Memory B cell (primary cell): ENCODE measurements around the gene PLGRKT.
"Not testable (repeated sequence)": the region's sequence is repeated elsewhere in the genome, so short reads cannot be mapped to it uniquely, and the experiment has no call there.

Experiments
- ATAC-seq: fragments of 150-1000 bp; cut with Tn5 transposase; 2 replicates; pipeline ENCODE4 v1.10.0; 2021; ENCODE audit warnings: low read depth, mild to moderate bottlenecking, moderate library complexity
- DNase-seq, 2 donors: peaks; one replicate each; pipeline ENCODE4 v3.0.0; 2022; ENCODE audit warnings: low spot score in 2 of 2
- H3K27ac Mint-ChIP-seq: one replicate; pipeline ENCODE4 v1.8.0; 2022; ENCODE audit warnings: mild to moderate bottlenecking, moderate library complexity, mixed read lengths
- H3K27me3 Mint-ChIP-seq: one replicate; pipeline ENCODE4 v1.8.0; 2022; ENCODE audit warnings: mixed read lengths
- H3K36me3 Mint-ChIP-seq: one replicate; pipeline ENCODE4 v1.8.0; 2022; ENCODE audit warnings: mild to moderate bottlenecking, mixed read lengths
- H3K4me1 Mint-ChIP-seq: one replicate; pipeline ENCODE4 v1.8.0; 2022; ENCODE audit warnings: mixed read lengths
- H3K4me3 Mint-ChIP-seq: one replicate; pipeline ENCODE4 v1.8.0; 2022; ENCODE audit warnings: mild to moderate bottlenecking, moderate library complexity, mixed read lengths
- H3K9me3 Mint-ChIP-seq: one replicate; pipeline ENCODE4 v1.8.0; 2022; ENCODE audit warnings: mixed read lengths

PLGRKT gene

DNA sequence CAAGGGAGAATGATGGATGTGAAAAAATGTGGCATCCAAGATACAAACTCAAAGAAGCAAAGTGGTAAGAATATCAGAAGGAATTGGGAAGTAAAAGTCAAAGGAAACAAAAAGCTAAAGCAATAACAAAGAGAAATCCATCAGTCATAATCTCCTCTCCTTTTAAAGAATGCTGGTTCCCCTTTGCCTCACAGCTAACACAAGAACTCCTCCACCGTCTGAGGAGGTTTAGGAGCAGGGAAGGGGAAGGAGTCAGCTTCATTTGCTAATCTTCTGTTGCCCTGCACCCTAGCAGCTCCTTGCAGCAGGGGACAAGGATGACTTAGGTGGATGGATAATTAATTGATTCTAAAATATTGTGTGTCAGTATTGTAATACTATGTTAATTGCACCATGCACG, 29.0 kb upstream of the PLGRKT start:
- Mint-ChIP-seq H3K27ac (peak overlapping the region; percentile 30), H3K4me1 (peaks cover 9% of the 10 kb centered on the region), H3K36me3 (peaks cover 32% of the 10 kb centered on the region)

GRCh38 chr9:5466005-5466404, 28.3 kb upstream of the PLGRKT start:
- H3K27me3 Mint-ChIP-seq = no peaks in the 10 kb centered on the region
- H3K4me1 Mint-ChIP-seq = peaks cover 9% of the 10 kb centered on the region
- peaks cover 3% of the 10 kb centered on the region for H3K9me3 Mint-ChIP-seq
- no peak overlapping the region for H3K4me3 Mint-ChIP-seq
- peaks cover 32% of the 10 kb centered on the region for H3K36me3 Mint-ChIP-seq
- ATAC-seq (no peak), DNase-seq (no peak)
- H3K27ac Mint-ChIP-seq = no peak overlapping the region

More for the DNA sequence above, 29.0 kb upstream of the PLGRKT start:
- peaks cover 3% of the 10 kb centered on the region for H3K9me3 Mint-ChIP-seq
- ATAC-seq (no peak), DNase-seq (no peak)
- no peak overlapping the region for H3K4me3 Mint-ChIP-seq
- no peaks in the 10 kb centered on the region for H3K27me3 Mint-ChIP-seq

GRCh38 chr9:5464831-5465330, 27.2 kb upstream of the PLGRKT start:
- peak; percentile 72 for ATAC-seq
- Mint-ChIP-seq H3K36me3 (peaks cover 32% of the 10 kb centered on the region), H3K4me1 (peaks cover 12% of the 10 kb centered on the region)
- not testable (repeated sequence) for H3K4me3 Mint-ChIP-seq, DNase-seq, H3K27ac Mint-ChIP-seq, H3K27me3 Mint-ChIP-seq, H3K9me3 Mint-ChIP-seq

- no peak for DNase-seq
- Mint-ChIP-seq H3K4me1 (peaks cover 20% of the 10 kb centered on the region), H3K9me3 (peaks cover under 1% of the 10 kb centered on the region), H3K4me3 (no peak overlapping the region), H3K36me3 (peaks cover 22% of the 10 kb centered on the region), H3K27ac (peak overlapping the region; percentile 52), H3K27me3 (no peaks in the 10 kb centered on the region)
- ATAC-seq = no peak
Observed at GRCh38 chr9:5460157-5460556, 22.4 kb upstream of the PLGRKT start.

DNA sequence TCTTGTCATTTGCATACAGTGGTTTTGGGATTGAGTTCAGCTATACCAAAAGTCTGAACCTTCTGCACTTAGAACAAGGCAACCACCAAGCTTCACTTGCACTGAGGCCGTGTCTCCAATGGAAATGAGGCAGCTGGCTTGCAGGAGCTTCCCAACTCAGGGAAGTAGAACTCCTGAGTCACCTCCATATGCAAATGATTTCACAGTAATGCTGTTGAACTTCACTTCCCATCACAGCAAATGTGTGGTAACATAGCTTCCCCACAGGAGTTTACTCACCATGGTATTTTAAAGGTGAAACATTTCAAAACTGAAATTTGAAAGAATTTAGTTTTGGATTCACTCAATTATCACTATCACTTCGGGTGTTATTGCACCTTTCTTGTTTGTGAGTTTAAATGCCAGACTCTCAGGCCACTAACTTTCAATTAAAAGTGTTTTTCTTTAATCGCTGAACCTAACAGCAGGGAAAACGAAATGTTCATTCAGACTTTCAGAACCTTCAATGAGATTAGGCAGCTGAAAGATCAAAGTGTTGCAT, 21.6 kb upstream of the PLGRKT start:
- Mint-ChIP-seq H3K9me3 (no peaks in the 10 kb centered on the region), H3K4me3 (no peak overlapping the region), H3K4me1 (peaks cover 25% of the 10 kb centered on the region), H3K27ac (peak overlapping the region; percentile 52), H3K36me3 (peaks cover 21% of the 10 kb centered on the region), H3K27me3 (no peaks in the 10 kb centered on the region)
- ATAC-seq (no peak), DNase-seq (no peak)

GRCh38 chr9:5455181-5455580, 17.5 kb upstream of the PLGRKT start:
- Mint-ChIP-seq H3K4me1 (peaks cover 40% of the 10 kb centered on the region), H3K9me3 (no peaks in the 10 kb centered on the region), H3K27ac (peak overlapping the region; percentile 83), H3K36me3 (peaks cover 6% of the 10 kb centered on the region), H3K4me3 (peak overlapping the region; percentile 63), H3K27me3 (no peaks in the 10 kb centered on the region)
- DNase-seq = no peak
- peak; percentile 21 for ATAC-seq

GRCh38 chr9:5453673-5454072, 15.9 kb upstream of the PLGRKT start:
- H3K27me3 Mint-ChIP-seq = no peaks in the 10 kb centered on the region
- no peak for DNase-seq
- H3K4me3 Mint-ChIP-seq = no peak overlapping the region
- peaks cover 34% of the 10 kb centered on the region for H3K4me1 Mint-ChIP-seq
- ATAC-seq = peak; percentile 17
- peak overlapping the region; percentile 83 for H3K27ac Mint-ChIP-seq
- H3K9me3 Mint-ChIP-seq = no peaks in the 10 kb centered on the region
- H3K36me3 Mint-ChIP-seq = peaks cover 4% of the 10 kb centered on the region

DNA sequence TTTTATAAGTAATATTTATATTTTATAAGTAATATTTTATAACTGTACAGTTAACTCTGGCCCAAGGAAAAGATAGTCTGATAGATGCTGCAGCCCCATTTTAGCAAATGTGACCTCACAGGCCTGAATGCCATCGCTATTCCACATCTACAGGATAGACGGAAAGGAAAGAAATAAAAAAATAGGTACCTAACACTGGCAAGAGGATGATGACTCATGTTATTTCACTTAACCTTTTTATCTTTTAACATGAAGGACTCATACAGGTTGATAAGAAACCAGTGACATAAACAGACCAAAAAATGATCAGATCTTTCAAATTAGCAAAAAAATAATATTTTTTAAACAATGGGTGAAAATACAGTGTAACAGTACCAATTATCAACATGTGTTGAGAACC, 15.3 kb upstream of the PLGRKT start:
- peaks cover 30% of the 10 kb centered on the region for H3K4me1 Mint-ChIP-seq
- no peaks in the 10 kb centered on the region for H3K27me3 Mint-ChIP-seq
- H3K36me3 Mint-ChIP-seq = no peaks in the 10 kb centered on the region
- DNase-seq (no peak), ATAC-seq (no peak)
- no peak overlapping the region for H3K4me3 Mint-ChIP-seq
- no peaks in the 10 kb centered on the region for H3K9me3 Mint-ChIP-seq
- H3K27ac Mint-ChIP-seq = no peak overlapping the region

- H3K27me3 Mint-ChIP-seq = no peaks in the 10 kb centered on the region
- H3K4me1 Mint-ChIP-seq = peaks cover 33% of the 10 kb centered on the region
- no peaks in the 10 kb centered on the region for H3K36me3 Mint-ChIP-seq
- H3K4me3 Mint-ChIP-seq = peak overlapping the region; percentile 41
- ATAC-seq (no peak), DNase-seq (no peak)
- H3K27ac Mint-ChIP-seq = peak overlapping the region; percentile 97
- no peaks in the 10 kb centered on the region for H3K9me3 Mint-ChIP-seq
Observed at GRCh38 chr9:5452286-5452609, 14.5 kb upstream of the PLGRKT start.

- ATAC-seq = peak; percentile 85
- Mint-ChIP-seq H3K9me3 (no peaks in the 10 kb centered on the region), H3K27ac (peak within 1 kb of the TSS; percentile 97), H3K4me3 (peak within 1 kb of the TSS; percentile 93), H3K4me1 (peaks cover 38% of the 10 kb centered on the region), H3K36me3 (no peaks in the 10 kb centered on the region), H3K27me3 (no peaks in the 10 kb centered on the region)
- peak; percentile 49 to 74 for DNase-seq
Observed at GRCh38 chr9:5450359-5451091, 12.8 kb upstream of the PLGRKT start, which contains the start of gene CD274. Gene CD274, plus strand, starts transcription at chr9:5450542. Its CDS starts 5,572 bp downstream, at chr9:5456114.

- ATAC-seq (peak; percentile 11), DNase-seq (no peak)
- Mint-ChIP-seq H3K4me3 (peak overlapping the region; percentile 93), H3K9me3 (no peaks in the 10 kb centered on the region), H3K27ac (peak overlapping the region; percentile 97), H3K4me1 (peaks cover 33% of the 10 kb centered on the region), H3K27me3 (no peaks in the 10 kb centered on the region), H3K36me3 (no peaks in the 10 kb centered on the region)
Observed at GRCh38 chr9:5449521-5450358, 12.0 kb upstream of the PLGRKT start.

DNA sequence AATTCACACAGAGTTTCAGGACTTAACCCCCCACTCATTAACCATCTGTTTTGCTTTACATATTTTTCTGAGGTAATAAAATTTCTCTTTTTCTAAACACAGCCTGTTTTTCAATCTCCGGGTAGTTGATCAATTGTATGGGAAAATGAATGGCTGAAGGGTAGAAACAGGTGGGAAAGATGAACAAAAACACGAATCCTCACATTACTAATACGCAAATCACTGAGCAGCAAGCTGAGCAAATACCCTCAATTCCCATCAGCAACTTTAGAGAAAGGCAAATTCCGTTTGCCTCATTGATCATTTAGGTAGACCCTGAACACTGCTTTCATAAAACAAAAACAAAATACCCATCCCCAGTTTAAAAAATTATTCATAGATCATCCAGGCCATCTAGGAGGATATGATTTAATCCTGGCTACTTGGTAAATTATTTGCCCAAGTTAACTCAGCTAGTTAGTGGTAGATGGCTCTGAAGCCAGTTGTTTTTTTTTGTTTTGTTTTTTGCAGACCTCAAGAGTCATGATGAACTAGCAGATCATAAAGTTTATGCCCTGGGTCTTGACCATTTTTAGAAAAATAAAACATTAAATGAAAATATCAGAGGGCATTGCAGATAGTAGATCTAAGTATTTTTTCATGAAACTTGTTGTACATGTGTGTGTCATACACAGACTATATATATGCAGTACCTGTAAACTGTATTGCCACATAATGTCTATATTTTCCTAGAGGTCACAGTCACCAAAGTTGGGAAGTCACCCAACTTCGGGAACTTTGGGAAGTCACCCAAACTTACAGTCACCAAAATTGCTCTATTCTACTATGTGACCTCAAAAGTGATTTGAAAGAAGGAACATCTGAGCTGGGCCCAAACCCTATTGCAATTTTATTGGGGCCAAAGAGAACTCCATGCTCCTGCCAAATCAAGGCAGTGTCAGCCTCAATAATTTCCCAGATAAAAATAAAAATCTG, 11.0 kb upstream of the PLGRKT start:
- Mint-ChIP-seq H3K36me3 (no peaks in the 10 kb centered on the region), H3K27ac (peak overlapping the region; percentile 97), H3K4me3 (peak overlapping the region; percentile 93), H3K27me3 (no peaks in the 10 kb centered on the region), H3K9me3 (no peaks in the 10 kb centered on the region), H3K4me1 (peaks cover 29% of the 10 kb centered on the region)
- DNase-seq (no peak), ATAC-seq (no peak)

GRCh38 chr9:5448016-5448415, 10.3 kb upstream of the PLGRKT start:
- Mint-ChIP-seq H3K36me3 (no peaks in the 10 kb centered on the region), H3K4me3 (no peak overlapping the region), H3K27ac (no peak overlapping the region), H3K9me3 (no peaks in the 10 kb centered on the region), H3K27me3 (no peaks in the 10 kb centered on the region), H3K4me1 (peaks cover 26% of the 10 kb centered on the region)
- no peak for DNase-seq
- no peak for ATAC-seq
